ENCODE results near the gene PPP2R5C. TPM values are rescaled to one million over a fixed set of nuclear protein-coding genes. Genes with fewer than 3 reads are reported as not detected.

The PPP2R5C gene
- polyA plus RNA-seq, 4 donors, result 59.6 to 90.8 (median 74.2) TPM

GRCh38 chr14:101861464-101861863, 100.0 kb downstream of the PPP2R5C start:
- Histone ChIP-seq H3K9me3 (ENCODE audit: control insufficient read depth in 2 of 2, insufficient read depth in 1 of 2, low read depth in 1 of 2, low read length in 1 of 2) (no peaks in the 10 kb centered on the region), H3K27me3 (ENCODE audit: control insufficient read depth in 3 of 3, insufficient read depth in 3 of 3, low read length in 3 of 3) (no peaks in the 10 kb centered on the region), H3K27ac (ENCODE audit: low read depth in 1 of 3, low read length in 2 of 3) (no peak overlapping the region), H3K36me3 (ENCODE audit: control insufficient read depth in 3 of 3, insufficient read depth in 2 of 3, low read depth in 1 of 3, low read length in 3 of 3) (peaks cover 0 to 44% (median 6%) of the 10 kb centered on the region in 3 donors), H3K4me3 (ENCODE audit: low read depth in 1 of 3, low read length in 3 of 3) (no peak overlapping the region), H3K4me1 (ENCODE audit: control insufficient read depth in 3 of 3, insufficient read depth in 2 of 3, low read depth in 1 of 3, low read length in 2 of 3) (no peaks in the 10 kb centered on the region)
- DNase-seq (no peak), FAIRE-seq (no peak)
- whole genome bisulfite sequencing, 3 donors, result 88 to 94% (median 89%) methylated on average over 6 of the region's 6 CpGs

DNA sequence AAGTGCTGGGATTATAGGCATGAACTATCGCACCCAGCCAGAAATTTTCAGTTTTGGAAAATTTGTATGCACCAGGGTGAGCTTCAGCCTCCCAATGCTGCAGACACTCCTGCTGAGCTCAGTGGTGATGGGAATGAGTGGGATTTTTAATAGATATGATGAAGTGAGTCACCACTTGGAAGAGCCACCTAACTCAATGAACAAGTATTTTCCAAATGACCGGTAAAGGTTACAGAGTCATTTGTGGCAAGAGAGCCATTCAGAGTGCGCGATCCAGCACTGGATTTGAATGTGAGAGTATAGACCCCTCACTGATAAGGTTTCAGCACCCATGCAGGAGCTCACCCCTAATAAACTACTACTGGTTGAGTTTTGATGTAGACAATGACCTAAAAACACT, 100.7 kb downstream of the PPP2R5C start:
- 94 to 98% (median 97%) methylated on average over 4 of the region's 4 CpGs for WGBS, 3 donors
- peaks cover 0 to 43% (median 2%) of the 10 kb centered on the region in 3 donors for H3K36me3 ChIP-seq (ENCODE audit: control insufficient read depth in 3 of 3, insufficient read depth in 2 of 3, low read depth in 1 of 3, low read length in 3 of 3)
- DNase-seq (no peak), FAIRE-seq (no peak)
- H3K27me3 ChIP-seq (ENCODE audit: control insufficient read depth in 3 of 3, insufficient read depth in 3 of 3, low read length in 3 of 3), result no peaks in the 10 kb centered on the region
- no peak overlapping the region for H3K27ac ChIP-seq (ENCODE audit: low read depth in 1 of 3, low read length in 2 of 3)
- no peak overlapping the region for H3K4me3 ChIP-seq (ENCODE audit: low read depth in 1 of 3, low read length in 3 of 3)
- H3K4me1 ChIP-seq (ENCODE audit: control insufficient read depth in 3 of 3, insufficient read depth in 2 of 3, low read depth in 1 of 3, low read length in 2 of 3), result no peaks in the 10 kb centered on the region
- H3K9me3 ChIP-seq (ENCODE audit: control insufficient read depth in 2 of 2, insufficient read depth in 1 of 2, low read depth in 1 of 2, low read length in 1 of 2), result no peaks in the 10 kb centered on the region

DNA sequence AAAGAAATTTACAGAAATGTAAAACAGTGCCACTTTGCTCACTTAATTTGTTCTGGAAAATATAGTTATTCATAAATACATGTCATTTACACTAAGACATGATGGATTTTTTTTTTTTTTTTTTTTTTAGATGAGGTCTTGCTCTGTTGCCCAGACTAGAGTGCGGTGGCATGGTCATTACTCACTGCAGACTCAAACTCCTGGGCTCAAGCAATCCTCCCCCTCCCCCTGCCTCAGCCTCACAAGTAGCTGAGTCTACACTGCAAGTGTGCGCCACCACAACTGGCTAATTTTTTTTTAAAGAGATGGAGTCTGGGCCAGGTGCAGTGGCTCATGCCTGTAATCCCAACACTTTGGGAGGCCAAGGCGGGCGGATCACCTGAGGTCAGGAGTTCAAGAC, 101.2 kb downstream of the PPP2R5C start:
- Histone ChIP-seq H3K36me3 (ENCODE audit: control insufficient read depth in 3 of 3, insufficient read depth in 2 of 3, low read depth in 1 of 3, low read length in 3 of 3) (peaks cover 0 to 42% (median 0%) of the 10 kb centered on the region in 3 donors), H3K4me1 (ENCODE audit: control insufficient read depth in 3 of 3, insufficient read depth in 2 of 3, low read depth in 1 of 3, low read length in 2 of 3) (no peaks in the 10 kb centered on the region), H3K9me3 (ENCODE audit: control insufficient read depth in 2 of 2, insufficient read depth in 1 of 2, low read depth in 1 of 2, low read length in 1 of 2) (no peaks in the 10 kb centered on the region), H3K4me3 (ENCODE audit: low read depth in 1 of 3, low read length in 3 of 3) (no peak overlapping the region), H3K27me3 (ENCODE audit: control insufficient read depth in 3 of 3, insufficient read depth in 3 of 3, low read length in 3 of 3) (no peaks in the 10 kb centered on the region), H3K27ac (ENCODE audit: low read depth in 1 of 3, low read length in 2 of 3) (no peak overlapping the region)
- WGBS, 3 donors, result 81 to 98% (median 96%) methylated on average over 4 of the region's 4 CpGs
- no peak for DNase-seq
- FAIRE-seq, result no peak

- Histone ChIP-seq H3K4me1 (ENCODE audit: control insufficient read depth in 3 of 3, insufficient read depth in 2 of 3, low read depth in 1 of 3, low read length in 2 of 3) (no peaks in the 10 kb centered on the region), H3K27me3 (ENCODE audit: control insufficient read depth in 3 of 3, insufficient read depth in 3 of 3, low read length in 3 of 3) (no peaks in the 10 kb centered on the region), H3K36me3 (ENCODE audit: control insufficient read depth in 3 of 3, insufficient read depth in 2 of 3, low read depth in 1 of 3, low read length in 3 of 3) (peaks cover 0 to 32% (median 0%) of the 10 kb centered on the region in 3 donors), H3K9me3 (ENCODE audit: control insufficient read depth in 2 of 2, insufficient read depth in 1 of 2, low read depth in 1 of 2, low read length in 1 of 2) (no peaks in the 10 kb centered on the region), H3K4me3 (ENCODE audit: low read depth in 1 of 3, low read length in 3 of 3) (no peak overlapping the region), H3K27ac (ENCODE audit: low read depth in 1 of 3, low read length in 2 of 3) (no peak overlapping the region)
- FAIRE-seq (no peak), DNase-seq (no peak)
- 94 to 97% (median 94%) methylated on average over 9 of the region's 9 CpGs for WGBS, 3 donors
Measured at GRCh38 chr14:101865288-101865687, 103.8 kb downstream of the PPP2R5C start.

DNA sequence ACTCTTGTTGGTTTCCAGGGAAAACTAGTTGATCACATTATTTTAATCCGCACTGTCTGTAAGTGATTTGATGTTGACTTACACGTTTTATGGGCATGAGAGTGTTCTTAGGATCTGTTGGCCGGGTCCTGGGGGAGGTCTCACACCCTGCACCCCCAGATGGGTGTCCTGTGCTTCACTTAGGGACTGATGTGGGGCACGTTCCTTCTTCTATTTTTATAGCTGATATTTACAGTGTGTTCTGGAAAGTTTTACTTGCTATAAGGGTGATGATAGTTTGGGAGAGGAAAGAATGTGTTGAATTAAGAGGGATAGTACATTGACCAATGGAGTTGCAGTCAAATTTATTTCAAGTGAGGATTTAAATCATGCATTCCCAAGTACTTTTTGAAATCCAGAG, 106.3 kb downstream of the PPP2R5C start:
- Histone ChIP-seq H3K27ac (ENCODE audit: low read depth in 1 of 3, low read length in 2 of 3) (no peak overlapping the region), H3K4me1 (ENCODE audit: control insufficient read depth in 3 of 3, insufficient read depth in 2 of 3, low read depth in 1 of 3, low read length in 2 of 3) (no peaks in the 10 kb centered on the region), H3K27me3 (ENCODE audit: control insufficient read depth in 3 of 3, insufficient read depth in 3 of 3, low read length in 3 of 3) (no peaks in the 10 kb centered on the region), H3K9me3 (ENCODE audit: control insufficient read depth in 2 of 2, insufficient read depth in 1 of 2, low read depth in 1 of 2, low read length in 1 of 2) (no peaks in the 10 kb centered on the region), H3K36me3 (ENCODE audit: control insufficient read depth in 3 of 3, insufficient read depth in 2 of 3, low read depth in 1 of 3, low read length in 3 of 3) (peaks cover 0 to 26% (median 0%) of the 10 kb centered on the region in 3 donors), H3K4me3 (ENCODE audit: low read depth in 1 of 3, low read length in 3 of 3) (no peak overlapping the region)
- no peak for FAIRE-seq
- DNase-seq, result no peak
- WGBS, 3 donors, result 86 to 95% (median 89%) methylated on average over 4 of the region's 4 CpGs

GRCh38 chr14:101869217-101869616, 107.7 kb downstream of the PPP2R5C start:
- DNase-seq (no peak), FAIRE-seq (no peak)
- Histone ChIP-seq H3K4me1 (ENCODE audit: control insufficient read depth in 3 of 3, insufficient read depth in 2 of 3, low read depth in 1 of 3, low read length in 2 of 3) (no peaks in the 10 kb centered on the region), H3K27me3 (ENCODE audit: control insufficient read depth in 3 of 3, insufficient read depth in 3 of 3, low read length in 3 of 3) (no peaks in the 10 kb centered on the region), H3K4me3 (ENCODE audit: low read depth in 1 of 3, low read length in 3 of 3) (no peak overlapping the region), H3K9me3 (ENCODE audit: control insufficient read depth in 2 of 2, insufficient read depth in 1 of 2, low read depth in 1 of 2, low read length in 1 of 2) (no peaks in the 10 kb centered on the region), H3K27ac (ENCODE audit: low read depth in 1 of 3, low read length in 2 of 3) (no peak overlapping the region), H3K36me3 (ENCODE audit: control insufficient read depth in 3 of 3, insufficient read depth in 2 of 3, low read depth in 1 of 3, low read length in 3 of 3) (peaks cover 0 to 23% (median 0%) of the 10 kb centered on the region in 3 donors)
- 90 to 93% (median 92%) methylated on average over 8 of the region's 8 CpGs for WGBS, 3 donors

DNA sequence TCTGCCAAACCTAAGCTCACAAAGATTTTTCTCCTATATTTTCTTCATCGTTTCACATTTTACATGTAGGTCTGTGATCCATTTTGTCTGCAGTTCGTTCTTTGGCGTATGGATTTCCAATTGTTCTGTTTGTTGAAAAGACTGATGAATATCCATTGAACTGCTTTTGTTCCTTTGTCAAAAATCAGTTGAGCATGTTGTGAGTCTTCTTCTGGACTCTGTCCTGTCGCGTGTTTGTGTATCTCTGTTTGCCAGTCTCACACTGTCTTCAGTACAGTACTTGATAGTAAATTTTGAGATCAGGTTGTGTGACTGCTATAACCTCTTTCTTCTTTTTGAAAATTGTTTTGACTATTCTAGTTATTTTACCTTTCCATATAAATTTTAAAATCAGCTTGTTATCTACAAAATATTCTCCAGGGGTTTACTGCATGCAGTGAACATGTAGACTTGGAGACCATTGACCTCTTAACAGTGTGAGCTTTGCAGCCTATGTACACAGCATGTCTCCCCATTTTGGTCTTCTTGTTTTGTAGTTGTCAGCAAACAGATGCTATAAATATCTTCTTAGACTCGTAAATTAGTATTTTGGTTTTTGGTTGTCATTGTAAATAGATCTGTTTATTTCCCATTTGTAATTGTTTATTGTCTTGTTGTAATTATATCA, 108.9 kb downstream of the PPP2R5C start:
- Histone ChIP-seq H3K4me3 (ENCODE audit: low read depth in 1 of 3, low read length in 3 of 3) (no peak overlapping the region), H3K4me1 (ENCODE audit: control insufficient read depth in 3 of 3, insufficient read depth in 2 of 3, low read depth in 1 of 3, low read length in 2 of 3) (peaks cover 0 to 2% (median 0%) of the 10 kb centered on the region in 3 donors), H3K36me3 (ENCODE audit: control insufficient read depth in 3 of 3, insufficient read depth in 2 of 3, low read depth in 1 of 3, low read length in 3 of 3) (peaks cover 0 to 14% (median 0%) of the 10 kb centered on the region in 3 donors), H3K27me3 (ENCODE audit: control insufficient read depth in 3 of 3, insufficient read depth in 3 of 3, low read length in 3 of 3) (no peaks in the 10 kb centered on the region), H3K27ac (ENCODE audit: low read depth in 1 of 3, low read length in 2 of 3) (no peak overlapping the region), H3K9me3 (ENCODE audit: control insufficient read depth in 2 of 2, insufficient read depth in 1 of 2, low read depth in 1 of 2, low read length in 1 of 2) (no peaks in the 10 kb centered on the region)
- FAIRE-seq, result no peak
- DNase-seq, result no peak
- 80 to 89% (median 85%) methylated on average over 6 of the region's 6 CpGs for WGBS, 3 donors

DNA sequence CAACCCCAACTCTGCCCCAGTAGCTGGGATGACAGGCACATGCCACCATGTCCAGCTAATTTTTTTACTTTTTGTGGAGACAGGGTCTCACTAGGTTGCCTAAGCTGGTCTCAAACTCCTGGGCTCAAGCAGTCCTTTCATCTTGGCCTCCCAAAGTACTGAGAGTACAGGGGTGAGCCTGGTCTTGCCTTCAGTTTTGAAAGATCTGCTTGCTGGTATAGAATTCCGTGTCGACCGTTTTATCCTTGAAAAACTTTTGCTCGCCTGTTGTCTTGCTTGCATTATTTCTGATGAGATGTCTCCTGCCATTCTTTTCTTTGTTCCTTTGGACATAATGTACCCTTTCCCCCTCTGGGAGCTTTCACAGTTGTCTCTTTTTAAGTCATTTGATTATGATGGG, 110.8 kb downstream of the PPP2R5C start:
- Histone ChIP-seq H3K27me3 (ENCODE audit: control insufficient read depth in 3 of 3, insufficient read depth in 3 of 3, low read length in 3 of 3) (no peaks in the 10 kb centered on the region), H3K27ac (ENCODE audit: low read depth in 1 of 3, low read length in 2 of 3) (no peak overlapping the region), H3K36me3 (ENCODE audit: control insufficient read depth in 3 of 3, insufficient read depth in 2 of 3, low read depth in 1 of 3, low read length in 3 of 3) (peaks cover 0 to 11% (median 0%) of the 10 kb centered on the region in 3 donors), H3K4me1 (ENCODE audit: control insufficient read depth in 3 of 3, insufficient read depth in 2 of 3, low read depth in 1 of 3, low read length in 2 of 3) (peaks cover 0 to 2% (median 0%) of the 10 kb centered on the region in 3 donors), H3K9me3 (ENCODE audit: control insufficient read depth in 2 of 2, insufficient read depth in 1 of 2, low read depth in 1 of 2, low read length in 1 of 2) (no peaks in the 10 kb centered on the region), H3K4me3 (ENCODE audit: low read depth in 1 of 3, low read length in 3 of 3) (no peak overlapping the region)
- FAIRE-seq, result no peak
- no peak for DNase-seq
- WGBS, 3 donors, result 92 to 99% (median 98%) methylated on average over 4 of the region's 4 CpGs
